SK-N-SH treated with all-trans-retinoic acid at 6 μM for 48 hours (cell line): ENCODE results near the gene GCHFR.

Source experiments
- ATAC-seq: fragments of 200-7000 bp; cut with Tn5 transposase; 3 replicates; pipeline ENCODE4 v1.9.1; 2020; ENCODE audit warnings: mild to moderate bottlenecking, moderate library complexity
- ARNTL ChIP-seq: fragments of 450-650 bp; formaldehyde crosslinking; IDR thresholded peaks from 2 replicates; pipeline ENCODE4 v1.5.0; 2020; ENCODE audit warnings: low read depth, mild to moderate bottlenecking, moderate library complexity, borderline replicate concordance
- BACH2 ChIP-seq: fragments of 250-450 bp; sonication (Bioruptor Pico); IDR thresholded peaks from 2 replicates; pipeline ENCODE4 v1.9.0; 2021; ENCODE audit warnings: mild to moderate bottlenecking, borderline replicate concordance
- CSDC2 ChIP-seq: fragments of 250-450 bp; sonication (Bioruptor Pico); IDR thresholded peaks from 2 replicates; pipeline ENCODE4 v1.5.0; 2020; ENCODE audit warnings: mild to moderate bottlenecking, moderate library complexity
- ESRRG ChIP-seq: fragments of 250-450 bp; sonication (Bioruptor Pico); IDR thresholded peaks from 2 replicates; pipeline ENCODE4 v1.6.1; 2021; ENCODE audit warnings: mild to moderate bottlenecking
- GLIS3 ChIP-seq: fragments of 250-450 bp; sonication (Bioruptor Pico); IDR thresholded peaks from 2 replicates; pipeline ENCODE4 v1.5.0; 2020; ENCODE audit warnings: mild to moderate bottlenecking, moderate library complexity
- ISL1 ChIP-seq: fragments of 250-450 bp; sonication (Bioruptor Pico); IDR thresholded peaks from 2 replicates; pipeline ENCODE4 v2.1.2; 2022; ENCODE audit warnings: mild to moderate bottlenecking, moderate library complexity
- OSR1 ChIP-seq: fragments of 250-450 bp; sonication (Bioruptor Pico); IDR thresholded peaks from 2 replicates; pipeline ENCODE4 v1.8.0; 2022; ENCODE audit warnings: moderate library complexity, mild to moderate bottlenecking, inconsistent platforms
- PPARA ChIP-seq: fragments of 250-450 bp; sonication (Bioruptor Pico); IDR thresholded peaks from 2 replicates; pipeline ENCODE4 v1.5.0; 2020; ENCODE audit warnings: mild to moderate bottlenecking, borderline replicate concordance
- RARB ChIP-seq: fragments of 250-450 bp; sonication (Bioruptor Pico); IDR thresholded peaks from 2 replicates; pipeline ENCODE4 v1.8.0; 2021; ENCODE audit warnings: mild to moderate bottlenecking, moderate library complexity
- SNAI2 ChIP-seq: fragments of 250-450 bp; sonication (Bioruptor Pico); IDR thresholded peaks from 2 replicates; pipeline ENCODE4 v1.5.0; 2020; ENCODE audit warnings: mild to moderate bottlenecking, moderate library complexity
- TCF4 ChIP-seq: fragments of 250-450 bp; sonication (Bioruptor Pico); IDR thresholded peaks from 2 replicates; pipeline ENCODE4 v1.8.0; 2021; ENCODE audit warnings: mild to moderate bottlenecking, moderate library complexity, borderline replicate concordance
- ZC3H10 ChIP-seq: fragments of 250-450 bp; sonication (Bioruptor Pico); IDR thresholded peaks from 2 replicates; pipeline ENCODE4 v1.5.1; 2021; ENCODE audit warnings: mild to moderate bottlenecking, moderate library complexity
- ZFP3 ChIP-seq: fragments of 250-450 bp; sonication (Bioruptor Pico); IDR thresholded peaks from 2 replicates; pipeline ENCODE4 v1.5.0; 2020; ENCODE audit warnings: mild to moderate bottlenecking, moderate library complexity
- ZNF565 ChIP-seq: fragments of 450-650 bp; formaldehyde crosslinking; conservative IDR thresholded peaks from 2 replicates; pipeline ENCODE4 v1.5.0; 2020; ENCODE audit warnings: low read depth, mild to moderate bottlenecking, moderate library complexity
- ZNF70 ChIP-seq: fragments of 450-650 bp; formaldehyde crosslinking; IDR thresholded peaks from 2 replicates; pipeline ENCODE4 v1.5.0; 2020; ENCODE audit warnings: mild to moderate bottlenecking, moderate library complexity
- TF ChIP-seq, protein P1 (sequence below): fragments of 250-450 bp; sonication (Bioruptor Pico); IDR thresholded peaks from 2 replicates; pipeline ENCODE4 v1.5.0; 2020; ENCODE audit warnings: mild to moderate bottlenecking, moderate library complexity
- TF ChIP-seq, protein P2 (sequence below): fragments of 250-450 bp; sonication (Bioruptor Pico); IDR thresholded peaks from 2 replicates; pipeline ENCODE4 v1.5.1; 2020; ENCODE audit warnings: low read depth, mild to moderate bottlenecking, moderate library complexity
- TF ChIP-seq, protein P3 (sequence below): fragments of 250-450 bp; sonication (Bioruptor Pico); IDR thresholded peaks from 2 replicates; pipeline ENCODE4 v1.5.1; 2021; ENCODE audit warnings: mild to moderate bottlenecking, moderate library complexity
- TF ChIP-seq, protein P4 (sequence below): fragments of 250-450 bp; sonication (Bioruptor Pico); IDR thresholded peaks from 2 replicates; pipeline ENCODE4 v1.8.0; 2020; ENCODE audit warnings: mild to moderate bottlenecking, moderate library complexity, borderline replicate concordance
- TF ChIP-seq, protein P5 (sequence below): fragments of 250-450 bp; sonication (Bioruptor Pico); IDR thresholded peaks from 2 replicates; pipeline ENCODE4 v1.8.0; 2021; ENCODE audit warnings: low read depth, mild to moderate bottlenecking, moderate library complexity, borderline replicate concordance

The GCHFR gene

DNA sequence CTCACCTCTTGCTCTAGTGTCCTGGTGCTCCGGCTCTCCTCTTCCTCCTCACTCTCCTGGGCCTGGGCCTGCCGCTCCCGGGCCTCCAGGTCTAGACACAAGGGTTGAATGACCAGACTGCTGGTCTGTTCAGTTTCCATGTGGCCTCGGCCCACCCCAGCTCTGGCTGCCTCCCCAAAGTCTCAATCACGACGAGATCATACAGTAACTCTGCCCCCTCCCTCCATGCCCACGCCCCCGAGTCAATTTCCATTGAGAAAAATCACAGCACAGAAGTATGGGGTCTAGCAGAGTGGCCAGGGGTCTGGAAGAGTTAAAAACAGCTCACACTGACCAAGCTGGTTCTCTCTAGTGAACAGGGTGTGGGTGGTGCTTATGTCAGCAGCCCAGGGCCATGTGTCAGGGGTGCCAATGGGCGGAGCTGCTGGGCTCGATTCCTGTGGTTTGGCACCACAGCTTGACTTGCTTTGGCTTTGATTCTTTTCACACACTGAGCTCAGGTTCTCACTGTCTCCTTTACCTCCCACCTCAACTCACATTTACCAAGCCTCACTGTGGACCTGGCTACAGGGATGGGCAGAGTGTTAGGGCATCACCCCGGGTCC is 12.8 kb downstream of the GCHFR start:
- TF ChIP-seq CSDC2 (no peak), ESRRG (no peak), ZC3H10 (no peak), ZNF565 (CRISPR knock-in tag) (no peak), ZNF70 (no peak), ISL1 (CRISPR knock-in tag) (no peak), RARB (CRISPR knock-in tag) (no peak), SNAI2 (CRISPR knock-in tag) (no peak), TCF4 (no peak), ARNTL (CRISPR knock-in tag) (no peak), BACH2 (CRISPR knock-in tag) (no peak), OSR1 (no peak), PPARA (CRISPR knock-in tag) (no peak)
- TF ChIP-seq, protein P1, sequence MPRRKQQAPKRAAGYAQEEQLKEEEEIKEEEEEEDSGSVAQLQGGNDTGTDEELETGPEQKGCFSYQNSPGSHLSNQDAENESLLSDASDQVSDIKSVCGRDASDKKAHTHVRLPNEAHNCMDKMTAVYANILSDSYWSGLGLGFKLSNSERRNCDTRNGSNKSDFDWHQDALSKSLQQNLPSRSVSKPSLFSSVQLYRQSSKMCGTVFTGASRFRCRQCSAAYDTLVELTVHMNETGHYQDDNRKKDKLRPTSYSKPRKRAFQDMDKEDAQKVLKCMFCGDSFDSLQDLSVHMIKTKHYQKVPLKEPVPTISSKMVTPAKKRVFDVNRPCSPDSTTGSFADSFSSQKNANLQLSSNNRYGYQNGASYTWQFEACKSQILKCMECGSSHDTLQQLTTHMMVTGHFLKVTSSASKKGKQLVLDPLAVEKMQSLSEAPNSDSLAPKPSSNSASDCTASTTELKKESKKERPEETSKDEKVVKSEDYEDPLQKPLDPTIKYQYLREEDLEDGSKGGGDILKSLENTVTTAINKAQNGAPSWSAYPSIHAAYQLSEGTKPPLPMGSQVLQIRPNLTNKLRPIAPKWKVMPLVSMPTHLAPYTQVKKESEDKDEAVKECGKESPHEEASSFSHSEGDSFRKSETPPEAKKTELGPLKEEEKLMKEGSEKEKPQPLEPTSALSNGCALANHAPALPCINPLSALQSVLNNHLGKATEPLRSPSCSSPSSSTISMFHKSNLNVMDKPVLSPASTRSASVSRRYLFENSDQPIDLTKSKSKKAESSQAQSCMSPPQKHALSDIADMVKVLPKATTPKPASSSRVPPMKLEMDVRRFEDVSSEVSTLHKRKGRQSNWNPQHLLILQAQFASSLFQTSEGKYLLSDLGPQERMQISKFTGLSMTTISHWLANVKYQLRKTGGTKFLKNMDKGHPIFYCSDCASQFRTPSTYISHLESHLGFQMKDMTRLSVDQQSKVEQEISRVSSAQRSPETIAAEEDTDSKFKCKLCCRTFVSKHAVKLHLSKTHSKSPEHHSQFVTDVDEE (CRISPR knock-in tag): no peak
- TF ChIP-seq, protein P2, sequence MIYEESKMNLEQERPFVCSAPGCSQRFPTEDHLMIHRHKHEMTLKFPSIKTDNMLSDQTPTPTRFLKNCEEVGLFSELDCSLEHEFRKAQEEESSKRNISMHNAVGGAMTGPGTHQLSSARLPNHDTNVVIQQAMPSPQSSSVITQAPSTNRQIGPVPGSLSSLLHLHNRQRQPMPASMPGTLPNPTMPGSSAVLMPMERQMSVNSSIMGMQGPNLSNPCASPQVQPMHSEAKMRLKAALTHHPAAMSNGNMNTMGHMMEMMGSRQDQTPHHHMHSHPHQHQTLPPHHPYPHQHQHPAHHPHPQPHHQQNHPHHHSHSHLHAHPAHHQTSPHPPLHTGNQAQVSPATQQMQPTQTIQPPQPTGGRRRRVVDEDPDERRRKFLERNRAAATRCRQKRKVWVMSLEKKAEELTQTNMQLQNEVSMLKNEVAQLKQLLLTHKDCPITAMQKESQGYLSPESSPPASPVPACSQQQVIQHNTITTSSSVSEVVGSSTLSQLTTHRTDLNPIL (CRISPR knock-in tag): no peak
- TF ChIP-seq, protein P3, sequence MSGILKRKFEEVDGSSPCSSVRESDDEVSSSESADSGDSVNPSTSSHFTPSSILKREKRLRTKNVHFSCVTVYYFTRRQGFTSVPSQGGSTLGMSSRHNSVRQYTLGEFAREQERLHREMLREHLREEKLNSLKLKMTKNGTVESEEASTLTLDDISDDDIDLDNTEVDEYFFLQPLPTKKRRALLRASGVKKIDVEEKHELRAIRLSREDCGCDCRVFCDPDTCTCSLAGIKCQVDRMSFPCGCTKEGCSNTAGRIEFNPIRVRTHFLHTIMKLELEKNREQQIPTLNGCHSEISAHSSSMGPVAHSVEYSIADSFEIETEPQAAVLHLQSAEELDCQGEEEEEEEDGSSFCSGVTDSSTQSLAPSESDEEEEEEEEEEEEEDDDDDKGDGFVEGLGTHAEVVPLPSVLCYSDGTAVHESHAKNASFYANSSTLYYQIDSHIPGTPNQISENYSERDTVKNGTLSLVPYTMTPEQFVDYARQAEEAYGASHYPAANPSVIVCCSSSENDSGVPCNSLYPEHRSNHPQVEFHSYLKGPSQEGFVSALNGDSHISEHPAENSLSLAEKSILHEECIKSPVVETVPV (CRISPR knock-in tag): no peak
- TF ChIP-seq, protein P4, sequence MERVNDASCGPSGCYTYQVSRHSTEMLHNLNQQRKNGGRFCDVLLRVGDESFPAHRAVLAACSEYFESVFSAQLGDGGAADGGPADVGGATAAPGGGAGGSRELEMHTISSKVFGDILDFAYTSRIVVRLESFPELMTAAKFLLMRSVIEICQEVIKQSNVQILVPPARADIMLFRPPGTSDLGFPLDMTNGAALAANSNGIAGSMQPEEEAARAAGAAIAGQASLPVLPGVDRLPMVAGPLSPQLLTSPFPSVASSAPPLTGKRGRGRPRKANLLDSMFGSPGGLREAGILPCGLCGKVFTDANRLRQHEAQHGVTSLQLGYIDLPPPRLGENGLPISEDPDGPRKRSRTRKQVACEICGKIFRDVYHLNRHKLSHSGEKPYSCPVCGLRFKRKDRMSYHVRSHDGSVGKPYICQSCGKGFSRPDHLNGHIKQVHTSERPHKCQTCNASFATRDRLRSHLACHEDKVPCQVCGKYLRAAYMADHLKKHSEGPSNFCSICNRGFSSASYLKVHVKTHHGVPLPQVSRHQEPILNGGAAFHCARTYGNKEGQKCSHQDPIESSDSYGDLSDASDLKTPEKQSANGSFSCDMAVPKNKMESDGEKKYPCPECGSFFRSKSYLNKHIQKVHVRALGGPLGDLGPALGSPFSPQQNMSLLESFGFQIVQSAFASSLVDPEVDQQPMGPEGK (CRISPR knock-in tag): no peak
- TF ChIP-seq, all 23 proteins: peak for 0
- ATAC-seq: peak; percentile 69

DNA sequence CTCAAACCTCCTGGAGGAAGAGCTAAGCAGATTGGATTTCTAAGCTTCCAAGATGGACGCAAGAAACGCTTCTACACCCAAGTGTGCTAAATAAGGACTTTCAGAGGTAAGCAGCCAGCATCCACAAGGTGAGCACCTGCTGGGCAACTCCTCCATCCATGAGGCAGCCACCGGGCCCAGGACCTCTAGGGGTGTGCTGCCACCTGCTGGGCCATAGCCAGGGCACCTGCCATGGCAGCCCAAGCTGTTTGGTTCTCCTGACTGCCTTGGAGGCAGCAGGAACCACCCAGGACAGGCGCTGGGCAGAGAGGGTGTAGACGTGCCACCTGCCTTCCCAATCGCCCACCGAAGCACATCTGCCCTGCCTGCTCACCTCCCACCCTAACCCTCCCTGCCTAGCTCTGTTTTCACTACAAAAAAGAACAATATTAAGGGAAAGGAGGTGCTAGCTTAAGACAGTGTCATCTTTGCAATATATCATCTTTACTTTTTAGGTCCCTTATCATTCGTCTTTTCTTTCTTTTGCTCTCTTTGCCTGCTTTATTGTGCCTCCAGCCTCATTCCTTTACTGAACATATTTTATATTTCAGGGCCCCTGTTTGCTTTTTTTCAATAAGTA is 18.9 kb downstream of the GCHFR start:
- peak; percentile 93 for ATAC-seq
- TF ChIP-seq ZNF70: no peak
- no peak for TF ChIP-seq ZFP3 (CRISPR knock-in tag)
- TF ChIP-seq, protein P5, sequence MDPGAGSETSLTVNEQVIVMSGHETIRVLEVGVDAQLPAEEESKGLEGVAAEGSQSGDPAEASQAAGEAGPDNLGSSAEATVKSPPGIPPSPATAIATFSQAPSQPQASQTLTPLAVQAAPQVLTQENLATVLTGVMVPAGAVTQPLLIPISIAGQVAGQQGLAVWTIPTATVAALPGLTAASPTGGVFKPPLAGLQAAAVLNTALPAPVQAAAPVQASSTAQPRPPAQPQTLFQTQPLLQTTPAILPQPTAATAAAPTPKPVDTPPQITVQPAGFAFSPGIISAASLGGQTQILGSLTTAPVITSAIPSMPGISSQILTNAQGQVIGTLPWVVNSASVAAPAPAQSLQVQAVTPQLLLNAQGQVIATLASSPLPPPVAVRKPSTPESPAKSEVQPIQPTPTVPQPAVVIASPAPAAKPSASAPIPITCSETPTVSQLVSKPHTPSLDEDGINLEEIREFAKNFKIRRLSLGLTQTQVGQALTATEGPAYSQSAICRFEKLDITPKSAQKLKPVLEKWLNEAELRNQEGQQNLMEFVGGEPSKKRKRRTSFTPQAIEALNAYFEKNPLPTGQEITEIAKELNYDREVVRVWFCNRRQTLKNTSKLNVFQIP (CRISPR knock-in tag): no peak
- no peak for TF ChIP-seq ARNTL (CRISPR knock-in tag)
- TF ChIP-seq SNAI2 (CRISPR knock-in tag): no peak
- TF ChIP-seq ESRRG: no peak
- TF ChIP-seq, all 23 proteins: peak for 0

DNA sequence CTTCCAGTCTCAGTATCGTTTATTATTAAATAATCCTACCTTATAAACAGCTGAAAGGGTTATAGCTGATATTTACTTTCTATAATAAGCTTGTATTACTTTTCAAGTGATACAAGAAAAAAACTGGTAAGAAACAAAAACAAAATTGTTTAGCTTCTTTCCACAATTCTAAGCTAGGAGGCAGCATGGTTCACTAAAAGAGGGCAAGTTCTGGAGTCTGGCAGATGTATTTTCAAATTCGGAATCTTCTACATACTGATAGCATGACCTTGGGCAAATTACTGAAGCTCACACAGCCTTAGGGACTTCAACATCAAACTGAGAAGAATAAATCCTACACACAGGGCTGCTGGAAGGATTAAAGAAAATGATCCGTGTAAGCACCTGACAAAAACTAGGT is 21.3 kb downstream of the GCHFR start:
- TF ChIP-seq BACH2 (CRISPR knock-in tag): no peak
- TF ChIP-seq ESRRG: no peak
- no peak for TF ChIP-seq CSDC2
- no peak for ATAC-seq

DNA sequence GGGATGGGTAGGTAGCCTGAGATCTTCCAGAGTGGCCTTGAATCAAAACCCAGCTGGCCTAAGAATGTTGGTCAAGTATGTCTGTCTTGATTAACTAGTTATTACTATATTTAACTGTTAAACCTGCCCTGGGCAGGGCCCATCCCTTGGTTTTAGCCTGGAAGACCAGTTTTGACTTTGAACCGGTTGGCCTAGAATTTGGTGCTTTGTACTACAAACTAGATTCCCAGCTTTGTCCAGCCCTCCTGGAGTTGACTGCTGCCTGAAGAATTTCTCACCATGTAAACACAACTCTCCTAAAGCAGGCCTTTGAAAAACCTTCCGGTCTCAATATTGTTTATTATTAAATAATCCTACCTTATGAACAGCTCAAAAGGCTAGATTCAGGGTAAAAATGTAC is 21.9 kb downstream of the GCHFR start:
- ATAC-seq: no peak
- no peak for TF ChIP-seq ZC3H10
- TF ChIP-seq GLIS3 (CRISPR knock-in tag): no peak
- TF ChIP-seq, protein P3 (CRISPR knock-in tag): no peak
- no peak for TF ChIP-seq BACH2 (CRISPR knock-in tag)
- TF ChIP-seq SNAI2 (CRISPR knock-in tag): no peak
- TF ChIP-seq, protein P1 (CRISPR knock-in tag): no peak
- TF ChIP-seq, protein P2 (CRISPR knock-in tag): no peak
